B cell (primary cell): ENCODE data around the gene ANKRD42. TPM values are rescaled to one million over a fixed set of nuclear protein-coding genes. Genes with fewer than 3 reads are reported as not detected.

Source experiments
- ATAC-seq: fragments of 200-7000 bp; cut with Tn5 transposase; one replicate; pipeline ENCODE4 v1.10.0; 2021; ENCODE audit warnings: low read depth, mild to moderate bottlenecking, moderate number of reproducible peaks, moderate library complexity
- CTCF ChIA-PET: fragments of 350-600 bp; sonication (Branson Sonifier 250); formaldehyde crosslinking; loops from one replicate; lab custom pipeline; 2021; ENCODE audit warnings: antibody characterized with exemption, inconsistent platforms; lab: Charles Lee
- POLR2A ChIA-PET: fragments of 350-600 bp; sonication (Branson Sonifier 250); formaldehyde crosslinking; loops from one replicate; lab custom pipeline; 2021; ENCODE audit warnings: antibody characterized with exemption; lab: Charles Lee
- DNase-seq: peaks from one replicate; pipeline ENCODE4 v3.0.0; 2013
- H2AFZ ChIP-seq: 2 replicates; pipeline ENCODE4 v1.6.1; 2012; ENCODE audit warnings: mild to moderate bottlenecking, low read depth, low read length; ENCODE audit not compliant: insufficient read depth, poor library complexity, severe bottlenecking
- H3K27ac ChIP-seq, 2 donors: 1 replicate in 1 of 2; 2 replicates in 1 of 2; pipeline ENCODE4 v1.5.1; 2012 to 2013; ENCODE audit warnings: low read length in 2 of 2, mild to moderate bottlenecking in 2 of 2, moderate library complexity in 1 of 2
- H3K27me3 ChIP-seq, 4 experiments: fragments of 200-600 bp in 1 of 4; sonication (generic) in 1 of 4; replicated peaks in 1 of 4; 1 replicate in 2 of 4; 2 replicates in 2 of 4; pipeline versions ENCODE4 v1.6.1 to v1.7.0; 2013 to 2016; ENCODE audit warnings: low read length in 3 of 4, mild to moderate bottlenecking in 2 of 4, mixed read lengths in 1 of 4, moderate library complexity in 1 of 4; ENCODE audit not compliant: insufficient read depth in 4 of 4, control insufficient read depth in 3 of 4; ENCODE audit errors: control extremely low read depth in 1 of 4
- H3K36me3 ChIP-seq, 2 experiments: replicated peaks in 1 of 2; 1 replicate in 1 of 2; 2 replicates in 1 of 2; pipeline versions ENCODE4 v1.6.1 to v1.7.1; 2013; ENCODE audit warnings: low read length in 1 of 2; ENCODE audit not compliant: insufficient read depth in 2 of 2, control insufficient read depth in 1 of 2; ENCODE audit errors: control extremely low read depth in 1 of 2, extremely low read depth in 1 of 2
- H3K4me1 ChIP-seq, 2 donors: fragments of 200-600 bp in 1 of 2; sonication (generic) in 1 of 2; 1 replicate in 1 of 2; 2 replicates in 1 of 2; pipeline versions ENCODE4 v1.5.1 to v1.6.1; 2013 to 2017; ENCODE audit warnings: low read length in 2 of 2; ENCODE audit not compliant: control insufficient read depth in 2 of 2, insufficient read depth in 2 of 2
- H3K4me2 ChIP-seq: replicated peaks from 2 replicates; pipeline ENCODE3; 2012; ENCODE audit warnings: mild to moderate bottlenecking, low read depth, low read length; ENCODE audit not compliant: poor library complexity, severe bottlenecking
- H3K4me3 ChIP-seq, 5 experiments: fragments of 200-600 bp in 1 of 5; sonication (generic) in 1 of 5; 1 replicate in 3 of 5; 2 replicates in 2 of 5; pipeline versions ENCODE4 v1.5.1 to v1.7.0; 2011 to 2016; ENCODE audit warnings: low read length in 4 of 5, mild to moderate bottlenecking in 4 of 5, low read depth in 2 of 5, control low read depth in 1 of 5, moderate library complexity in 1 of 5; ENCODE audit not compliant: insufficient read depth in 1 of 5; ENCODE audit errors: control extremely low read depth in 1 of 5, extremely low read depth in 1 of 5
- H3K79me2 ChIP-seq: fragments of 200-600 bp; sonication (generic); one replicate; pipeline ENCODE4 v1.6.0; 2016; ENCODE audit warnings: low read length; ENCODE audit not compliant: control insufficient read depth, insufficient read depth
- H3K9ac ChIP-seq: fragments of 200-600 bp; sonication (generic); 2 replicates; pipeline ENCODE4 v1.6.1; 2017; ENCODE audit warnings: mild to moderate bottlenecking, low read length, moderate library complexity
- H3K9me3 ChIP-seq, 3 donors: one replicate each; pipeline versions ENCODE4 v1.6.1 to v1.7.1; 2013; ENCODE audit warnings: low read length in 2 of 3; ENCODE audit not compliant: control insufficient read depth in 2 of 3, insufficient read depth in 1 of 3; ENCODE audit errors: control extremely low read depth in 1 of 3
- H4K20me1 ChIP-seq: 2 replicates; pipeline ENCODE4 v1.6.0; 2012; ENCODE audit warnings: mild to moderate bottlenecking, low read length; ENCODE audit not compliant: insufficient read depth, control insufficient read depth, poor library complexity, severe bottlenecking
- H3K27ac Mint-ChIP-seq: one replicate; pipeline ENCODE4 v1.8.0; 2021; ENCODE audit warnings: mixed read lengths
- H3K27me3 Mint-ChIP-seq: one replicate; pipeline ENCODE4 v1.8.0; 2021; ENCODE audit warnings: mixed read lengths
- H3K4me1 Mint-ChIP-seq: one replicate; pipeline ENCODE4 v1.8.0; 2021; ENCODE audit warnings: mixed read lengths
- H3K4me3 Mint-ChIP-seq: one replicate; pipeline ENCODE4 v1.8.0; 2021; ENCODE audit warnings: mixed read lengths
- H3K9me3 Mint-ChIP-seq: one replicate; pipeline ENCODE4 v1.8.0; 2022; ENCODE audit warnings: mixed read lengths; ENCODE audit not compliant: insufficient read depth
- CTCF ChIP-seq: fragments of 200-600 bp; IDR thresholded peaks from one replicate; pipeline ENCODE4 v1.8.0; 2022; ENCODE audit warnings: antibody characterized with exemption, mild to moderate bottlenecking
- EZH2 ChIP-seq: IDR thresholded peaks from 2 replicates; pipeline ENCODE4 v1.6.1; 2012; ENCODE audit warnings: borderline replicate concordance, low read depth, mild to moderate bottlenecking, moderate library complexity, low read length; ENCODE audit not compliant: insufficient read depth, poor library complexity, severe bottlenecking
- WGBS: methylation state at CpG from one replicate; pipeline ENCODE4 v1.1.5; 2013; ENCODE audit warnings: missing lambda C conversion rate; ENCODE audit not compliant: insufficient coverage; 5-methylcytosine and 5-hydroxymethylcytosine counted together
- intact Hi-C: fragments of 100-400 bp; cut with micrococcal nuclease; formaldehyde crosslinking; loops from one replicate; pipeline ENCODE4 v1.10.0; 2022
- polyA plus RNA-seq: library from polyadenylated mRNA; depleted of rRNA; stranded (reverse); fragments of >200 nt; gene quantifications from 2 replicates; pipeline ENCODE4 v1.2.3, GENCODE V29; 2012
- total RNA-seq, 2 donors: library from RNA; stranded (reverse); fragments of 120-200 nt in 1 of 2; gene quantifications; 1 replicate in 1 of 2; 2 replicates in 1 of 2; pipeline versions ENCODE4 v1.2.3 to v1.2.4, GENCODE V29; 2013 to 2022

ANKRD42 gene
- total and polyA plus RNA-seq, 2 donors (not counting 1 experiment from before 2014, with no cell fraction given) = 4.1 to 13.3 TPM

- intact Hi-C loops = loop anchor here (10.0 kb wide), 1 partner anchor 62 kb away; the partner anchor contains the start of gene ANKRD42
- ChIA-PET CTCF (interaction anchor here (0.8 to 2.1 kb wide), 2 partner anchors 10 to 389 kb away, joined by 3 to 10 read pairs; no protein-coding TSS in a partner anchor), POLR2A (no interaction called here)
- Histone ChIP-seq H3K4me1 (no peaks in the 10 kb centered on the region), H3K79me2 (no peaks in the 10 kb centered on the region), H4K20me1 (no peaks in the 10 kb centered on the region), H3K4me3 (no peak overlapping the region), H3K27ac (no peak overlapping the region), H3K4me2 (no peak overlapping the region), H3K27me3 (no peaks in the 10 kb centered on the region), H3K9me3 (no peaks in the 10 kb centered on the region), H3K36me3 (peaks cover 8 to 40% of the 10 kb centered on the region in 2 experiments), H3K9ac (no peak overlapping the region), H2AFZ (no peak overlapping the region)
- Mint-ChIP-seq H3K4me1 (no peaks in the 10 kb centered on the region), H3K27ac (no peak overlapping the region), H3K27me3 (no peaks in the 10 kb centered on the region), H3K4me3 (no peak overlapping the region), H3K9me3 (no peaks in the 10 kb centered on the region)
- WGBS = 70% methylated on average over 2 of the region's 3 CpGs
- no peak for ATAC-seq
- TF ChIP-seq EZH2 = no peak
- no peak for TF ChIP-seq CTCF
- no peak for DNase-seq
Observed at GRCh38 chr11:83256602-83257340, 63.3 kb downstream of the ANKRD42 start.

GRCh38 chr11:83257761-83258168, 64.3 kb downstream of the ANKRD42 start:
- H3K4me3 Mint-ChIP-seq = no peak overlapping the region
- no peaks in the 10 kb centered on the region for H3K27me3 ChIP-seq
- H3K4me1 ChIP-seq = no peaks in the 10 kb centered on the region
- H3K27ac ChIP-seq = no peak overlapping the region
- H3K79me2 ChIP-seq = no peaks in the 10 kb centered on the region
- H3K27me3 Mint-ChIP-seq = no peaks in the 10 kb centered on the region
- no peaks in the 10 kb centered on the region for H3K4me1 Mint-ChIP-seq
- no peak overlapping the region for H2AFZ ChIP-seq
- H3K4me3 ChIP-seq = no peak overlapping the region
- ATAC-seq (no peak), DNase-seq (no peak)
- peaks cover 10 to 45% of the 10 kb centered on the region in 2 experiments for H3K36me3 ChIP-seq
- H3K27ac Mint-ChIP-seq = no peak overlapping the region
- no peak for TF ChIP-seq EZH2
- TF ChIP-seq CTCF = no peak
- no peaks in the 10 kb centered on the region for H4K20me1 ChIP-seq
- POLR2A ChIA-PET = no interaction called here
- no peaks in the 10 kb centered on the region for H3K9me3 Mint-ChIP-seq
- WGBS = 100% methylated on average over 3 of the region's 3 CpGs
- CTCF ChIA-PET = interaction anchor here (1.6 to 2.1 kb wide), 2 partner anchors 8 to 390 kb away, joined by 6 to 10 read pairs; no protein-coding TSS in a partner anchor
- H3K9me3 ChIP-seq = no peaks in the 10 kb centered on the region
- no peak overlapping the region for H3K9ac ChIP-seq
- intact Hi-C loops = loop anchor here (10.0 kb wide), 1 partner anchor 63 kb away; the partner anchor contains the start of gene ANKRD42
- H3K4me2 ChIP-seq = no peak overlapping the region
